Femur (tissue), 1 donor: Measurements from ENCODE around the gene AFF1.
A peak's percentile ranks its signal among the peaks of the same experiment; 100 is the strongest.
"Not testable (repeated sequence)": the region's sequence is repeated elsewhere in the genome, so short reads cannot be mapped to it uniquely, and the experiment has no call there.

Experiments used
- DNase-seq: peaks from one replicate; pipeline ENCODE4 v3.0.0-alpha.2; 2017

The AFF1 gene

GRCh38 chr4:87058356-87059073, 123.7 kb downstream of the AFF1 start:
- DNase-seq = no peak

- no peak for DNase-seq
Measured at GRCh38 chr4:87060957-87061356, 126.1 kb downstream of the AFF1 start.

GRCh38 chr4:87065021-87065420, 130.2 kb downstream of the AFF1 start:
- no peak for DNase-seq

GRCh38 chr4:87066403-87067123, 131.8 kb downstream of the AFF1 start:
- DNase-seq = no peak

GRCh38 chr4:87067124-87067885, 132.5 kb downstream of the AFF1 start:
- DNase-seq = no peak

- peak; percentile 67 for DNase-seq
Measured at GRCh38 chr4:87068583-87069021, 133.8 kb downstream of the AFF1 start.

GRCh38 chr4:87069037-87069742, 134.4 kb downstream of the AFF1 start:
- DNase-seq = no peak

- DNase-seq = no peak
Measured at GRCh38 chr4:87071401-87071800, 136.6 kb downstream of the AFF1 start.

- DNase-seq = not testable (repeated sequence)
Measured at GRCh38 chr4:87072545-87072944, 137.7 kb downstream of the AFF1 start.

- DNase-seq = no peak
Measured at GRCh38 chr4:87073199-87074120, 138.6 kb downstream of the AFF1 start.

GRCh38 chr4:87074121-87074488, 139.3 kb downstream of the AFF1 start:
- DNase-seq = no peak

- no peak for DNase-seq
Measured at GRCh38 chr4:87075876-87076275, 141.1 kb downstream of the AFF1 start.

GRCh38 chr4:87076690-87077358, 142.0 kb downstream of the AFF1 start:
- no peak for DNase-seq

- no peak for DNase-seq
Measured at GRCh38 chr4:87077914-87078585, 143.2 kb downstream of the AFF1 start.

GRCh38 chr4:87078987-87079486, 144.2 kb downstream of the AFF1 start:
- DNase-seq = no peak

GRCh38 chr4:87079967-87080366, 145.2 kb downstream of the AFF1 start:
- no peak for DNase-seq

GRCh38 chr4:87080462-87080861, 145.7 kb downstream of the AFF1 start:
- DNase-seq = no peak

- no peak for DNase-seq
Measured at GRCh38 chr4:87081826-87082225, 147.0 kb downstream of the AFF1 start.

- not testable (repeated sequence) for DNase-seq
Measured at GRCh38 chr4:87085732-87086131, 150.9 kb downstream of the AFF1 start.

- no peak for DNase-seq
Measured at GRCh38 chr4:87086143-87086805, 151.5 kb downstream of the AFF1 start.
